GM21515 (cell line): ENCODE measurements around the gene ACTN4.

Source experiments
- ATAC-seq: cut with Tn5 transposase; IDR thresholded peaks from one replicate; pipeline ENCODE4 v1.9.1; 2021; ENCODE audit not compliant: unreplicated experiment

Gene ACTN4

GRCh38 chr19:38660724-38661123 lies 13.3 kb downstream of the ACTN4 start:
- no peak for ATAC-seq

GRCh38 chr19:38661136-38661535 lies 13.7 kb downstream of the ACTN4 start:
- no peak for ATAC-seq

DNA sequence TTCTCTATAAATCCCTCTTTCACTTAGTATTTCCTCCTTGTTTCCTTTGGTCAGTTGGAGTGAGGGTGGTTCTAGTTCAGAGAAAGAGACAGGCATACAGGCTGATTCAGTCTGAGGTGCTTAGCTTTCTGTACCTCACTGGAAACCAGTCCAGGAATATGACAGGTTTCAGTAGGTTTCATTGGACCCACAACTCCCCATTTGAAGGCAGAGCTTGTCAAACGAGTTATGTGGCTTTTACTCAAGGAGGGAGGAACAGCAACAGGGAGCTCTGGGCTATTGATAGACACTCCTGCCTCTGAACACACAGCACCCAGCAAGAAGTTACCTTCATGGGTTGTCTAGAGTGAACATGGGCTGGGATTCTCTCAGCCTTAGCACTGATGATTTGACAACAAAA lies 14.5 kb downstream of the ACTN4 start:
- ATAC-seq, result no peak

DNA sequence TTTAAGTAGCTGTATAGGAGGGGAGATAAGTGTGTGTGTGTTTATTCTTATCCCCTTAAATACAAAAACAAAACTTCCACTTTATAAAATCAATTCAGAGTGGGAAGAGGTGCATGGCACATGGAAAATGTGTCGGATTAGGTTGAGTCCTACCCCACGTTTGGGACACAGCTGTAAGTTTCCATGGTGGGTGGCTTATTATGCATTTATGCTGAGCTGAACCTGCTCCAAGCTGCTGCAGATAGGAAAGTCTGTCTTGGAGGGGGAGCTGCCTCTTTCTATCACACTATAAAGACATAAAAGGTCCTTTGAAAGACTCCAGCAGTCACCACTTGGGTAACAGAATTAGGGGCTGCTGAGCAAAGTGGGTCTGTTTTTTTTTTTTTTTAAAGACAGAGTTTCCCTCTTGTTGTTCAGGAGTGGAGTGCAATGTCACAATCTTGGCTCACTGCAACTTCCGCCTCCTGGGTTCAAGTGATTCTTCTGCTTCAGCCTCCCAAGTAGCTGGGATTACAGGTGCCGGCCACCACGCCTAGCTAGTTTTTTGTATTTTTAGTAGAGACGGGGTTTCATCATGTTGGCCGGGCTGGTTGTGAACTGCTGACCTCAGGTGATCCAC lies 15.2 kb downstream of the ACTN4 start:
- no peak for ATAC-seq

DNA sequence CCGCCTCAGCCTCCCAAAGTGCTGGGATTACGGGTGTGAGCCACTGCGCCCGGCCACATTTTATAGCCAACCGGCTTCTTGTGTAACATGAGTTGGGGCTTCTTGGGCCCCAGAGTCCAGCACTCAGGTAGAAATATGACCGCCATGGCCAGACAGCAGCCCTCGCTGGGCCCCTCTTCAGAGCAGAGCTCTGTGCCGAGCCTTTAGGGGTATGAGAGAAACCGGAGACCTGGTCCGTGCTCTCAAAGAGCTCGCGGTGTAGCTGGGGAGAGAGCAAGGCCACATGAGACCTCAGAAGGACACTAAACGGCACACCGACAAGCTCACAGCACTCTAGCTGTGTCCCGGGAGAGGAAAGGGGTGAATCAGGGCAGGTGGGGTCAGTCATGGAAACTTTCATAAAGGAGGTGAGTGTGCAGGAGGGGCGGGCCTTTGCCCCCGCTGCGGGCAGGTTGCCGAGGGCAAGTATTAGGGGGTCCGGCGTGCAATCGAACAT lies 15.8 kb downstream of the ACTN4 start:
- no peak for ATAC-seq

DNA sequence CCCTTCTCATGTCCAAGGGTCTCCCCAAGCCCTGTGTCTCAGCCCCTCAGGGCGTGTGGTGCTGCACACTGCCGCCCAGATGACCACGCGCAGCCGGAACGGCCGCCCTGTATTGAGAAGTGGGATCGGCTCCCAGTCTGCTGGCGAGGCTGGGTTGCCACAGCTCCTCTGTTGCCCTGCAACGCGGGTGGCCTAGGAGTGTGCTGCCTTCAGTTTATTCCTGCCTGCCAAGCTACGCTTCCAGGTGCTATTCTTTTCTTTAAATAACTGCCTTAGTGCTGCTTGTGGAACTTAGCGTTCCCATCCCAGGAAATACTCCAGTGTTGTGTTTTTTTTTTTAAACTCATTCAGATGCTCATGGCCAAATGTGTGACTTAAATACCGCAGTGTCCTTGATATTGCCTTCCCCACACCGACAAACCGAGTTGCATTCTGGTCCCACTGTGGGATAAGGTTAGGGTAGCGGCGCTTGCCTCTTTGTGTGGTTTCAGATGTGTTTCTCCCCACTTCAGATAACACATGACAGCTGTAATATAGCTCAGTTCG lies 16.6 kb downstream of the ACTN4 start:
- no peak for ATAC-seq

- no peak for ATAC-seq
Observed at GRCh38 chr19:38664503-38665211, 17.2 kb downstream of the ACTN4 start.

GRCh38 chr19:38665219-38665931 lies 17.9 kb downstream of the ACTN4 start:
- ATAC-seq, result no peak

DNA sequence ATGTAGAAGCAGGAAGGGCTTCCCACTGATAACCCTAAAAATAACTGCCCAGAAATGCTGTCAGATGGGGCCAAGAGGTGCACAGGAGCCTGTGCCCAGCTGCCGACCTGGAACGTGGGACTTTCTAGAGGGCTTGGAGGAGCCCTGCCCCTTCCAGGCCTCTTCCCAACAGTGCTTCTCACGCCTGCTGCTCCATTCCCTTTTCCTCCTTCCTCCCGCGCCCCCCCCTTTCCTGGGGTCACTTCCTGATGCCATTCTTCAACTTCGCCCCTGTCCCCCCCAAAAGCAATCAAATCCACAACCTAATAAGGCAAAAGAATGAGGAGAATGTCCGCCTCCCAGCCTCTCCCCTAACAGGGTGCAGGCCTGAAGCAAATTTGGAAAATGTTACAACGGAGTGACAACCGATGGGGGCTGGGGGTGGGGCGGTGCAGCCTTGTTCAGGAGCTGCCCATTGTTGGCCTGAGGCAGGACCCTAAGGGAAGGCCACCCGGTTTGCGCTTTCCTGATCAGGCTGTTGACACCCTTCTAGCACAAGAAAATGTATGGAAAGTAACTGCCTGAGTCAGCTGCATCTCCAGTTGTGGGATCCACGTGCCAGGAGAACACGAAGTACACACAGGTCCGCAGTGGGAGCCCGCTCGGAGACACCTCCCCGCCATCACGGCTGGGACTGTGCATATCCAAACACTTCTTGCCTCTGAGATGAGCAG lies 18.7 kb downstream of the ACTN4 start:
- no peak for ATAC-seq

DNA sequence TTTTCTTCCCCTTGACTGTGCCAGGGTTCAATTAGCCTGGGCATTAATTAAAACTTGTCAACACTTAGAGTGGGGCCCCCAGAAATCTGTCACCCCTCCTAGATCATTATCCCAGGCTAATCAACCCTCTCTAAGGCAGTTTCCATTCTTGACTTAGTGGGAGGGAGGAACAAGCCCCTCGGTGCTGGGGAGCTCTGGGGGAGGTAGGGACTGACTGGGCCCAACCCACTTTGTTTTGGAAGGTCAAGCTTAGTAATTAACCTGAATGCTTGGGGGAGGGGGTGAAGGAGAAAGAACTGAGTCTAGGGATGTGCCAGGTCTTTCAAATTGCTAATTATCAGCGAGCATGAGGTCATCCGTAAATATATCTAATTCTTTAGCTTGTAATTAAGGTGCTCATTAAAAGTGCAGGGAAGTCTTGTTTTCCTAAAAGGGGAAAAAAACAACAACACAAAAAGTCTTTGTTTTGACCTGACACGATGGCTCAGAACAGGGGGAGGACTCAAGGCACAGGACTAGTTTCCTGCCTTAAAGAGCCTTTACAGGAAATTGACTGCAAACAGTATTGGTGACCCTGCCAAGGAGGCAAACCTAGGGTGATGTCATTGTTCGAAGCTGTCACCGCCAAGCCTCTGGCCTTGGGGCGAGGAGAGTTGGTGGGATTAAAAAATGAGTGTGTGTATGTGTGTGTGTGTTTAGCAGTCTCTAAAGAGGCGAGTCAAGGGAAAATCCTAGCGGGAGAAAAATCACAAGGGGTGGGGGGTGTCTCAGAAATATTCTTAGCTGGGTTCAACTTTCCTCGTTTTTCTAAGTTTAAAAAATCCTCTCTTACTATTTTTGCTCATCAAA lies 19.4 kb downstream of the ACTN4 start:
- no peak for ATAC-seq

GRCh38 chr19:38667661-38668171 lies 20.3 kb downstream of the ACTN4 start:
- ATAC-seq, result no peak

GRCh38 chr19:38669552-38669951 lies 22.1 kb downstream of the ACTN4 start:
- ATAC-seq, result no peak

DNA sequence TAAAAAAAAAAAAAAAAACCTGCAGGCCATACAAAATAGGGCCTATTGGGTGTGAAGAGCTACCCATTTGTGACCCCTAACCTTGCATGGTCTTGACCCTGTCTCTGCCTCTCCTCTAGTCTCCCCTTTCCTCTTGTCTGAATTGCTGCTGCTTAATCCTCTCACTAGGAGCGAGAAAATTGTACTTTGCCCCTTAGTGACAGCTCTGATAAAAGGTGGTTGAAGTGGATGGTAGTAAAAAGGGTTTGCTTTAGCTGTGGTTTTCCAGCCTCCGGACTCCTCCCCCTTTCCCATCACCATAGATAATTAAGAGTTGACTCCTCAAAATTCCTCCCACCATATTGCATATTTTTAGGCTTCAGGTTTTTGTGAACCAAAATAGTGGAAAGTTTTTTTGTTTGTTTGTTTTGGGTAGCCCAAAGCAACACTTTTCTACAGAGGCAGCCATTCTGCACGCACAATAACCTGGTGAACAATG lies 23.5 kb downstream of the ACTN4 start:
- no peak for ATAC-seq

GRCh38 chr19:38671654-38672053 lies 24.2 kb downstream of the ACTN4 start:
- ATAC-seq, result no peak

DNA sequence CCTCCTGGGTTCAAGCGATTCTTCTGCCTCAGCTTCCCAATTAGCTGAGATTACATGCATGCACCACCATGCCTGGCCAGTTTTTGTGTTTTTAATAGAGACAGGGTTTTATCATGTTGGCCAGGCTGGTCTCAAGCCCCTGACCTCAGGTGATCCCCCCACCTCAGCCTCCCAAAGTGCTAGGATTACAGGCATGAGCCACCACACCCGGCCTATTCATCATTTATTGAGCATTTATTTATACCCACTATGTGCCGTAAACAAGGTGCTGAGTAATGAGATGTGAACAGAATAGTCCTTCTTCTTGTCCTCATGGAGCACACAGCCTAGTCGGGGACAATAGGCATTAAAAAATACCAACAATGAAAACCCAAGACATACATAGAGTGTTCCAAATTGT lies 25.6 kb downstream of the ACTN4 start:
- no peak for ATAC-seq

- no peak for ATAC-seq
Observed at GRCh38 chr19:38674388-38675171, 27.1 kb downstream of the ACTN4 start.

GRCh38 chr19:38675611-38676010 lies 28.2 kb downstream of the ACTN4 start:
- ATAC-seq, result no peak

DNA sequence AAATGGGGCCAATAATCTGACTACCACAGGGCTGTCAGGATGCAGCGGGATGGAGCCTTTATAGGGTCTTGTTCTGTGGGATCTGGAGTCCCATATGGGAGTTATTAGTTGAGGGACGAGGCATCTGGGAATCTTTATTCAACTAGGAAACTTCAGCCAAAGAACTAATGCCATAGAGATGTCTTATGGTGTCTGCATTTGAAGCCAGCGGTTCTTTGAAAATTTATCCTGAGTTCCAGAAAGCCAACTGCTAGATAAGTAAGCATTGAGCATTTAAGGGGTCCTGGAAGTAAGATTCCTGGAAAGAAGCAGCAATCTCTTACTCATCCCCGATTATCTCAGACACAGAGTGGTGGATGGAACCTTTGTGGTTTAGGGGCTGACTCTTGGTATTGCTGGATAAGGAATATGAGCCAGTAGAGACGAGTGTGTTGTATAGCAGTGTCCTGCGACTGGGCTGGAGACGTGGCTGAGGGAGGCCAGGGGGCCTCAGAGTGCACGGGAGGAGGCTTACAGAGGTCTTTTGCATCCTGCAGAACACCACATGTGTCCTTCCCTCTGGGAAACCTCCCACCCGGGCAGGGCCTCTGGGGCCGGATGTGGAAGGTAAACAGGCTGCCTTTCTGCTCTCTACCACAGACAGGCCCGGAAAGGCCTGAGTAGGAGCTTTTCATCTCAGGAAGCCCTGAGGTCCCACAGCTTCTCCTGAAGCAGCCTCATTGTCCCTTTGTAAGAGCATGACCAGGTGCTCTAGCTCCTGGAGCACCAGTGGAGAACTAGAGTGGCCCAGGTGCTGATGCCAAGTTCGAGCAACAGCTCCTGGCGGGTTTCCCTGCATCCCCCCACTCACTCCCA lies 28.8 kb downstream of the ACTN4 start:
- ATAC-seq, result no peak
